Measurements from ENCODE around the gene ACSM4. TPM values are rescaled to one million over a fixed set of nuclear protein-coding genes. Genes with fewer than 3 reads are reported as not detected.

ACSM4 gene, protein sequence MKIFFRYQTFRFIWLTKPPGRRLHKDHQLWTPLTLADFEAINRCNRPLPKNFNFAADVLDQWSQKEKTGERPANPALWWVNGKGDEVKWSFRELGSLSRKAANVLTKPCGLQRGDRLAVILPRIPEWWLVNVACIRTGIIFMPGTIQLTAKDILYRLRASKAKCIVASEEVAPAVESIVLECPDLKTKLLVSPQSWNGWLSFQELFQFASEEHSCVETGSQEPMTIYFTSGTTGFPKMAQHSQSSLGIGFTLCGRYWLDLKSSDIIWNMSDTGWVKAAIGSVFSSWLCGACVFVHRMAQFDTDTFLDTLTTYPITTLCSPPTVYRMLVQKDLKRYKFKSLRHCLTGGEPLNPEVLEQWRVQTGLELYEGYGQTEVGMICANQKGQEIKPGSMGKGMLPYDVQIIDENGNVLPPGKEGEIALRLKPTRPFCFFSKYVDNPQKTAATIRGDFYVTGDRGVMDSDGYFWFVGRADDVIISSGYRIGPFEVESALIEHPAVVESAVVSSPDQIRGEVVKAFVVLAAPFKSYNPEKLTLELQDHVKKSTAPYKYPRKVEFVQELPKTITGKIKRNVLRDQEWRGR
- total RNA-seq (2021; fragmentation: NEBNext Ultra II Directional; extraction: Animal tissue kit (Norgen Biotek cat#: 25700)), result not detected in 2 replicates
- polyA plus RNA-seq (2011; rRNA removed), result not detected in 2 replicates
- not detected for polyA plus RNA-seq (2011; cell fraction: cytosol; rRNA removed)
- polyA plus RNA-seq (2011; cell fraction: nucleus; rRNA removed), result not detected
- polyA plus RNA-seq (2012, experiment 1 of 2), result not detected in 4 replicates
- not detected for polyA plus RNA-seq (2012, experiment 2 of 2)
- not detected for polyA plus RNA-seq (2013, experiment 1 of 2)
- not detected for polyA plus RNA-seq (2013, experiment 2 of 2)
- not detected in 2 replicates for polyA minus RNA-seq (2011; rRNA and poly(A)+ RNA removed)
- not detected for polyA minus RNA-seq (2011; cell fraction: cytosol; rRNA and poly(A)+ RNA removed)
- polyA minus RNA-seq (2011; cell fraction: nucleus; rRNA and poly(A)+ RNA removed), result not detected
- long read RNA-seq, experiment 1, result 0 reads
- long read RNA-seq, experiment 2, result 0 reads

- Histone ChIP-seq H3K4me1 (replicated peaks in 1 of 4; ENCODE audit: control insufficient read depth in 3 of 4, insufficient read depth in 4 of 4, low read length in 3 of 4) (peaks cover 0 to 7% (median 2%) of the 10 kb centered on the region in 4 experiments; a peak in 2 of 7 replicates), H3K14ac (ENCODE audit: insufficient read length) (no peak within 1 kb of the TSS), H2BK15ac (ENCODE audit: low read length) (no peak within 1 kb of the TSS), H2BK20ac (ENCODE audit: low read length) (no peak within 1 kb of the TSS), H3K27ac (ENCODE audit: low read depth, low read length) (no peak within 1 kb of the TSS), H3K9me3 (ENCODE audit: insufficient read depth in 2 of 2, low read depth in 1 of 2, low read length in 1 of 2) (no peaks in the 10 kb centered on the region), H3K23ac (ENCODE audit: insufficient read length) (no peak within 1 kb of the TSS), H2AK5ac (ENCODE audit: low read depth, low read length) (no peak within 1 kb of the TSS), H3K18ac (ENCODE audit: extremely low read depth, low read length) (no peak within 1 kb of the TSS), H3K36me3 (ENCODE audit: control insufficient read depth in 2 of 4, insufficient read depth in 4 of 4, low read length in 3 of 4) (no peaks in the 10 kb centered on the region), H3K4me2 (ENCODE audit: insufficient read depth in 1 of 2, low read depth in 2 of 2, low read length in 2 of 2) (no peak within 1 kb of the TSS), H3K23me2 (ENCODE audit: low read depth, low read length) (no peaks in the 10 kb centered on the region), H3K4me3 (ENCODE audit: extremely low read depth in 1 of 4, insufficient read depth in 2 of 4, low read depth in 3 of 4, low read length in 4 of 4) (no peak within 1 kb of the TSS), H3K9ac (replicated peaks in 1 of 4; ENCODE audit: extremely low read depth in 1 of 4, low read depth in 3 of 4, low read length in 3 of 4) (no peak within 1 kb of the TSS), H4K20me1 (replicated peaks in 1 of 2; ENCODE audit: control insufficient read depth in 1 of 2, insufficient read depth in 2 of 2, low read length in 2 of 2) (no peaks in the 10 kb centered on the region), H2AFZ (ENCODE audit: low read length) (0 out of 2 replicates have a peak within 1 kb of the TSS, but pooled peaks have one; percentile 23), H4K91ac (replicated peaks; ENCODE audit: insufficient read length, low read length) (no peak within 1 kb of the TSS), H3K79me2 (ENCODE audit: control insufficient read depth in 1 of 2, insufficient read depth in 2 of 2, low read length in 2 of 2) (no peaks in the 10 kb centered on the region), H3K27me3 (replicated peaks in 1 of 4; ENCODE audit: control insufficient read depth in 3 of 4, extremely low read depth in 1 of 4, insufficient read depth in 3 of 4, low read length in 3 of 4) (no peaks in the 10 kb centered on the region), H4K5ac (ENCODE audit: insufficient read length, low read depth, low read length) (no peak within 1 kb of the TSS), H2BK120ac (replicated peaks; ENCODE audit: low read depth, low read length) (no peak within 1 kb of the TSS), H3K4ac (replicated peaks; ENCODE audit: insufficient read length, low read depth, low read length) (no peak within 1 kb of the TSS), H2BK12ac (ENCODE audit: low read depth, low read length) (no peak within 1 kb of the TSS), H4K8ac (ENCODE audit: extremely low read depth, insufficient read depth, low read length) (no peak within 1 kb of the TSS), H3K79me1 (ENCODE audit: low read depth, low read length) (no peaks in the 10 kb centered on the region), H2BK5ac (ENCODE audit: low read depth, low read length) (no peak within 1 kb of the TSS), H3K56ac (replicated peaks; ENCODE audit: insufficient read length, low read depth, low read length) (no peak within 1 kb of the TSS)
- ChIA-PET POLR2A (ENCODE audit: partially characterized antibody) (no interaction called here), CTCF (ENCODE audit: partially characterized antibody) (interaction anchor here (0.6 to 3.1 kb wide), 2 partner anchors 17 to 334 kb away, joined by 3 to 8 read pairs; no protein-coding TSS in a partner anchor)
- FAIRE-seq (no peak), DNase-seq (ENCODE audit: low read depth in 1 of 2, low spot score in 2 of 2) (no peak)
- WGBS, 2 experiments (ENCODE audit: extremely low coverage in 1 of 2, insufficient coverage in 1 of 2, insufficient read length in 1 of 2, insufficient replicate concordance in 2 of 2, low coverage in 1 of 2, low lambda C conversion rate in 2 of 2, missing lambda C conversion rate in 1 of 2), result 92% methylated on average over 3 of the region's 3 CpGs; no CpG with 5 or more reads in 1 of the 2 experiments
- TF ChIP-seq CBX5 (IDR thresholded peaks at IDR 0.05; ENCODE audit: low read depth, low read length), result no peak
- no peak for TF ChIP-seq CREB1 (IDR thresholded peaks at IDR 0.05)
- TF ChIP-seq BCL11A (IDR thresholded peaks at IDR 0.05; ENCODE audit: low read depth in 2 of 2, low read length in 2 of 2), result no peak
- TF ChIP-seq CEBPB (IDR thresholded peaks at IDR 0.05; ENCODE audit: low read depth, low read length), result no peak
- TF ChIP-seq CHD2 (IDR thresholded peaks at IDR 0.05; ENCODE audit: low read length), result no peak
- no peak for TF ChIP-seq RAD21 (IDR thresholded peaks at IDR 0.05 in 1 of 2, conservative IDR thresholded peaks at IDR 0.05 in 1 of 2; ENCODE audit: low read depth in 2 of 2, low read length in 2 of 2)
- no peak for TF ChIP-seq SIRT6 (IDR thresholded peaks at IDR 0.05; ENCODE audit: low read length)
- no peak for TF ChIP-seq MAFK (IDR thresholded peaks at IDR 0.05; ENCODE audit: low read depth, low read length)
- no peak for TF ChIP-seq SRF (IDR thresholded peaks at IDR 0.05; ENCODE audit: low read depth, low read length)
- no peak for TF ChIP-seq BRCA1 (IDR thresholded peaks at IDR 0.05; ENCODE audit: low read depth, low read length)
- TF ChIP-seq RXRA (IDR thresholded peaks at IDR 0.05; ENCODE audit: insufficient read depth, low read depth, low read length), result no peak
Observed at GRCh38 chr12:7303772-7304171, at the start of gene ACSM4. Gene ACSM4 (plus strand): TSS chr12:7304072. CDS start chr12:7304332, 260 bp downstream.

All from H1 (cell line).